GM12878 (cell line): ENCODE data around the gene SSBP4. TPM values are rescaled to one million over a fixed set of nuclear protein-coding genes. Genes with fewer than 3 reads are reported as not detected.

ENCODE experiments used
- ATAC-seq: fragments of 200-7000 bp; cut with Tn5 transposase; 3 replicates; pipeline ENCODE4 v1.9.1; 2020; ENCODE audit warnings: mild to moderate bottlenecking, moderate library complexity
- BruUV-seq: library from RNA; stranded (reverse); fragments of 400-500 nt; replicated peaks from 2 replicates; lab custom pipeline; 2021; lab: Mats Ljungman, UMichigan
- CTCF ChIA-PET: fragments of 300-600 bp; sonication (Branson Sonifier 250); formaldehyde crosslinking; extraction: SDS; loops from one replicate; lab custom pipeline; 2021; ENCODE audit warnings: inconsistent platforms; lab: Yijun Ruan, JAX
- POLR2A ChIA-PET: fragments of 350-600 bp; formaldehyde crosslinking; extraction: SDS; loops from one replicate; lab custom pipeline; 2021; ENCODE audit warnings: inconsistent platforms; lab: Charles Lee
- RAD21 ChIA-PET: fragments of 300-600 bp; sonication (Branson Sonifier 250); formaldehyde crosslinking; loops from one replicate; lab custom pipeline; 2023; ENCODE audit warnings: antibody characterized with exemption; ENCODE audit not compliant: unreplicated experiment; lab: Charles Lee
- SMC1A ChIA-PET: fragments of 300-600 bp; sonication (Branson Sonifier 250); formaldehyde crosslinking; loops from one replicate; lab custom pipeline; 2023; ENCODE audit not compliant: unreplicated experiment, uncharacterized antibody; lab: Charles Lee
- DNase-seq: peaks from one replicate; pipeline ENCODE4 v3.0.0-alpha.2; 2011; ENCODE audit warnings: low read depth, low spot score
- FAIRE-seq: peaks from 3 replicates; lab custom pipeline; 2011; peaks lifted over from hg19 to GRCh38; lab: Jason Lieb, UNC
- H2AFZ ChIP-seq: 2 replicates; pipeline ENCODE4 v1.6.0; 2011; ENCODE audit warnings: low read depth, low read length, control low read depth; ENCODE audit not compliant: control insufficient read depth
- H3K27ac ChIP-seq: 2 replicates; pipeline ENCODE4 v1.5.1; 2011; ENCODE audit warnings: control low read depth; ENCODE audit not compliant: control insufficient read depth, insufficient read depth
- H3K27me3 ChIP-seq, 2 experiments: replicated peaks in 1 of 2; 2 replicates each; pipeline versions ENCODE4 v1.6.0 to v1.6.1; 2011; ENCODE audit warnings: low read length in 1 of 2; ENCODE audit not compliant: control insufficient read depth in 2 of 2, insufficient read depth in 2 of 2
- H3K36me3 ChIP-seq, 2 experiments: 2 replicates each; pipeline ENCODE4 v1.5.1; 2011; ENCODE audit warnings: low read length in 1 of 2; ENCODE audit not compliant: control insufficient read depth in 2 of 2, insufficient read depth in 2 of 2
- H3K4me1 ChIP-seq: 2 replicates; pipeline ENCODE4 v1.6.1; 2011; ENCODE audit warnings: mild to moderate bottlenecking, low read length, moderate library complexity, mixed read lengths; ENCODE audit not compliant: control insufficient read depth, insufficient read depth
- H3K4me2 ChIP-seq: 2 replicates; pipeline ENCODE4 v1.6.0; 2011; ENCODE audit warnings: control low read depth; ENCODE audit not compliant: control insufficient read depth, insufficient read depth
- H3K4me3 ChIP-seq: fragments of 200-600 bp; sonication (generic); 2 replicates; pipeline ENCODE4 v1.5.1; 2016
- H3K79me2 ChIP-seq: 2 replicates; pipeline ENCODE4 v1.6.0; 2011; ENCODE audit warnings: low read length; ENCODE audit not compliant: control insufficient read depth, insufficient read depth
- H3K9ac ChIP-seq: 2 replicates; pipeline ENCODE4 v1.8.0; 2011; ENCODE audit warnings: low read length, control low read depth, mixed read lengths; ENCODE audit not compliant: control insufficient read depth, insufficient read depth
- H3K9me3 ChIP-seq: replicated peaks from 3 replicates; pipeline ENCODE4 v1.5.1; 2011; ENCODE audit warnings: mild to moderate bottlenecking, low read length; ENCODE audit not compliant: control insufficient read depth, insufficient read depth
- H4K20me1 ChIP-seq: 2 replicates; pipeline ENCODE4 v1.6.0; 2011; ENCODE audit not compliant: control insufficient read depth, insufficient read depth
- DPF2 ChIP-seq: fragments of 450-650 bp; IDR thresholded peaks from 2 replicates; pipeline ENCODE4 v1.6.1; 2017; ENCODE audit warnings: mild to moderate bottlenecking
- E2F4 ChIP-seq: IDR thresholded peaks from 2 replicates; pipeline ENCODE4 v1.6.1; 2012; ENCODE audit warnings: low read depth, low read length, improper control_type of control experiment
- E2F8 ChIP-seq: fragments of 450-650 bp; IDR thresholded peaks from 2 replicates; pipeline ENCODE4 v1.6.1; 2018; ENCODE audit warnings: mild to moderate bottlenecking, low read depth, moderate library complexity; ENCODE audit not compliant: partially characterized antibody
- IKZF1 ChIP-seq: fragments of 450-650 bp; conservative IDR thresholded peaks from 2 replicates; pipeline ENCODE4 v1.6.1; 2017; ENCODE audit warnings: antibody characterized with exemption, mild to moderate bottlenecking
- IRF4 ChIP-seq: IDR thresholded peaks from 2 replicates; pipeline ENCODE4 v1.6.1; 2011; ENCODE audit warnings: low read depth, low read length
- KLF5 ChIP-seq: fragments of 450-650 bp; IDR thresholded peaks from 2 replicates; pipeline ENCODE4 v1.6.1; 2014; ENCODE audit warnings: mild to moderate bottlenecking; ENCODE audit not compliant: partially characterized antibody
- NFYB ChIP-seq: IDR thresholded peaks from 2 replicates; pipeline ENCODE4 v1.6.1; 2011; ENCODE audit warnings: low read depth, mild to moderate bottlenecking, low read length, improper control_type of control experiment, moderate library complexity; ENCODE audit not compliant: insufficient read depth
- PAX8 ChIP-seq: fragments of 450-650 bp; IDR thresholded peaks from 2 replicates; pipeline ENCODE4 v1.6.1; 2017; ENCODE audit warnings: mild to moderate bottlenecking, moderate library complexity
- POLR2A ChIP-seq: IDR thresholded peaks from 2 replicates; pipeline ENCODE4 v1.6.1; 2011; ENCODE audit warnings: low read depth, mild to moderate bottlenecking, low read length
- RUNX3 ChIP-seq: IDR thresholded peaks from 2 replicates; pipeline ENCODE4 v1.6.1; 2012; ENCODE audit warnings: low read length, inconsistent platforms
- SP1 ChIP-seq: IDR thresholded peaks from one replicate; pipeline ENCODE4 v1.6.1; 2011; ENCODE audit warnings: low read depth, low read length
- SUPT20H ChIP-seq: IDR thresholded peaks from 2 replicates; pipeline ENCODE4 v1.6.1; 2011; ENCODE audit warnings: low read depth, mild to moderate bottlenecking, low read length, moderate library complexity, borderline replicate concordance; ENCODE audit not compliant: control insufficient read depth
- TBL1XR1 ChIP-seq: IDR thresholded peaks from 2 replicates; pipeline ENCODE4 v1.6.1; 2012; ENCODE audit warnings: low read depth, low read length, improper control_type of control experiment
- TCF3 ChIP-seq: IDR thresholded peaks from 2 replicates; pipeline ENCODE4 v1.6.1; 2012; ENCODE audit warnings: low read depth, mild to moderate bottlenecking, low read length, borderline replicate concordance; ENCODE audit not compliant: insufficient read depth
- WGBS: methylation state at CpG from one replicate; pipeline ENCODE4 v1.1.6; 2016; ENCODE audit warnings: low lambda C conversion rate; ENCODE audit not compliant: insufficient replicate concordance, insufficient coverage; ENCODE audit errors: missing lambda C conversion rate; 5-methylcytosine and 5-hydroxymethylcytosine counted together
- in situ Hi-C: fragments of 300-500 bp; cut with MboI; formaldehyde crosslinking; loops from 9 replicates; pipeline ENCODE4 v1.14.3; 2018; ENCODE audit warnings: mixed read lengths
- intact Hi-C: fragments of 100-400 bp; cut with micrococcal nuclease; formaldehyde crosslinking; loops from one replicate; pipeline ENCODE4 v1.14.2; 2022; ENCODE audit not compliant: unreplicated experiment
- polyA plus RNA-seq, 11 experiments: library from polyadenylated mRNA; depleted of rRNA in 4 of 11; unstranded in 6 of 11; stranded (reverse) in 5 of 11; fragments of >200 nt; fragmentation: Nextera tagmentation in 4 of 11; fragmentation: Illumina TruSeq in 1 of 11; extraction: Ambion mirVana in 4 of 11; extraction: Trizol in 1 of 11; gene quantifications; 1 replicate in 1 of 11; 2 replicates in 10 of 11; pipeline versions ENCODE4 v1.2.1 to v1.2.3, GENCODE V29; 2011 to 2016; ENCODE audit warnings: inconsistent platforms in 2 of 11, missing spikeins in 2 of 11, low read depth in 1 of 11
- total RNA-seq, 4 experiments: library from RNA; depleted of rRNA in 3 of 4; stranded (reverse); fragments of >200 nt in 3 of 4; fragmentation: Illumina TruSeq in 1 of 4; extraction: Trizol in 1 of 4; gene quantifications; 2 replicates each; pipeline versions ENCODE4 v1.2.1 to v1.2.3, GENCODE V29; 2013 to 2021

The SSBP4 gene
- total and polyA plus RNA-seq, 10 of the 15 experiments (the other 5 are each of a cell fraction or from before 2014, with no cell fraction given) = 0.37 to 150 (median 38.9) TPM

DNA sequence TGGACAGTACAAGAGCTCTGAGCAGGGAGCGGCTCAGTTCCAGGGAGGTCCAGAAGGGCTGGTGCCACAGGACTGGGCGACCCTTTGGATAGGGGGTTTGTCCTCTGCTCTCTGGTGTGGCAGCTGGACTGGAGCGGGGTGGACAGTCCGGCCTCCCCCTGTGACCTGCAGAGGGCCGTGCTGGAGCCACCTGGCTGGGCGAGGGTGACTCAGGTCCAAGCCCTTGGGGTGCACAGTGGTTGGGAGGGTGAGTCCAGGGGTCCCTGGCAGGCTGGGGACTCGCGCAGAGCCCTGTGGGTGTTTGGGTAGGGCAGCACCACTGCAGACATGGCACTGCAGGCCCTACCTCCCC is 7.2 kb downstream of the SSBP4 start:
- ChIA-PET SMC1A (no interaction called here), CTCF (interaction anchor here (1.0 kb wide), 1 partner anchor 76 kb away, joined by 3 read pairs; no protein-coding TSS in a partner anchor), POLR2A (no interaction called here), RAD21 (no interaction called here)
- DNase-seq (no peak), FAIRE-seq (no peak), ATAC-seq (no peak)
- Histone ChIP-seq H3K4me3 (no peak overlapping the region), H3K36me3 (peaks cover 0 to 5% of the 10 kb centered on the region in 2 experiments; a peak in 2 of 4 replicates), H3K9ac (no peak overlapping the region), H3K4me1 (peaks cover 34% of the 10 kb centered on the region), H4K20me1 (no peaks in the 10 kb centered on the region; the same call in 1 of the 2 replicates), H2AFZ (no peak overlapping the region), H3K27me3 (no peaks in the 10 kb centered on the region), H3K79me2 (peaks cover 36% of the 10 kb centered on the region), H3K9me3 (no peaks in the 10 kb centered on the region), H3K4me2 (no peak overlapping the region), H3K27ac (no peak overlapping the region)
- no TSS peak for BruUV-seq
- TF ChIP-seq TCF3 (no peak), SP1 (no peak), E2F4 (no peak), IKZF1 (no peak), RUNX3 (no peak)
- WGBS = 74% methylated on average over 8 of the region's 8 CpGs
- intact Hi-C loops = no loop called here
- in situ Hi-C loops = no loop called here

GRCh38 chr19:18427080-18427742 is 8.0 kb downstream of the SSBP4 start:
- Histone ChIP-seq H3K4me3 (no peak overlapping the region), H3K9me3 (no peaks in the 10 kb centered on the region), H4K20me1 (no peaks in the 10 kb centered on the region; the same call in 1 of the 2 replicates), H3K27ac (no peak overlapping the region), H3K27me3 (no peaks in the 10 kb centered on the region), H3K4me2 (no peak overlapping the region), H3K4me1 (peaks cover 33% of the 10 kb centered on the region), H3K36me3 (peaks cover 0 to 5% of the 10 kb centered on the region in 2 experiments; a peak in 3 of 4 replicates), H3K79me2 (peaks cover 29% of the 10 kb centered on the region), H3K9ac (no peak overlapping the region), H2AFZ (no peak overlapping the region)
- ChIA-PET POLR2A (no interaction called here), RAD21 (no interaction called here), SMC1A (no interaction called here), CTCF (no interaction called here)
- FAIRE-seq = no peak
- in situ Hi-C loops (no loop called here), intact Hi-C loops (no loop called here)
- TF ChIP-seq E2F8 = no peak
- no peak for TF ChIP-seq TBL1XR1
- no peak for TF ChIP-seq IRF4
- no peak for TF ChIP-seq PAX8
- TF ChIP-seq POLR2A = peak; percentile 20; the same call in 1 of the 2 replicates
- TF ChIP-seq NFYB = no peak
- TF ChIP-seq KLF5 = no peak
- no peak for TF ChIP-seq DPF2
- no peak for TF ChIP-seq SUPT20H
- ATAC-seq = no peak
- WGBS = 79% methylated on average over 16 of the region's 16 CpGs
- DNase-seq = no peak
- no TSS peak for BruUV-seq
